Sigmoid colon (tissue), 7 donors: ENCODE results near the gene SPINK5. TPM values are rescaled to one million over a fixed set of nuclear protein-coding genes. Genes with fewer than 3 reads are reported as not detected.

Experiments used
- DNase-seq: peaks from one replicate; pipeline ENCODE4 v3.0.0-alpha.2; 2019
- H3K27ac ChIP-seq, 4 donors: fragments of 200-600 bp; sonication (generic); one replicate each; pipeline ENCODE4 v1.5.1; 2016 to 2019; ENCODE audit warnings: mild to moderate bottlenecking in 1 of 4
- H3K27me3 ChIP-seq, 3 donors: fragments of 200-600 bp; sonication (generic); one replicate each; pipeline ENCODE4 v1.5.1; 2019; ENCODE audit warnings: mild to moderate bottlenecking in 1 of 3
- H3K36me3 ChIP-seq, 4 donors: fragments of 200-600 bp; sonication (generic); one replicate each; pipeline ENCODE4 v1.5.1; 2016 to 2019
- H3K4me1 ChIP-seq, 4 donors: fragments of 200-600 bp; sonication (generic); one replicate each; pipeline ENCODE4 v1.5.1; 2017 to 2019
- H3K4me3 ChIP-seq, 4 donors: fragments of 200-600 bp; sonication (generic); one replicate each; pipeline ENCODE4 v1.5.1; 2017 to 2019; ENCODE audit warnings: mild to moderate bottlenecking in 2 of 4, moderate library complexity in 1 of 4
- H3K9me3 ChIP-seq, 4 donors: fragments of 200-600 bp in 3 of 4; sonication (generic) in 3 of 4; one replicate each; pipeline versions ENCODE4 v1.5.1 to v1.6.1; 2013 to 2019
- EP300 ChIP-seq, 4 donors: sonication (generic); formaldehyde crosslinking; IDR thresholded peaks; one replicate each; pipeline ENCODE4 v1.6.1; 2017; ENCODE audit warnings: antibody characterized with exemption in 4 of 4
- POLR2A ChIP-seq, 2 donors: fragments of 450-650 bp; IDR thresholded peaks; one replicate each; pipeline ENCODE4 v1.6.1; 2016; ENCODE audit warnings: antibody characterized with exemption in 2 of 2, mild to moderate bottlenecking in 2 of 2, moderate library complexity in 2 of 2
- POLR2AphosphoS5 ChIP-seq, 4 donors: sonication (generic); formaldehyde crosslinking; IDR thresholded peaks; one replicate each; pipeline ENCODE4 v1.6.1; 2017; ENCODE audit warnings: antibody characterized with exemption in 4 of 4
- WGBS, 2 donors: extraction: QIAGEN DNeasy Blood & Tissue Kit; methylation state at CpG; one replicate each; pipeline ENCODE4 v1.1.7; 2013; 5-methylcytosine and 5-hydroxymethylcytosine counted together
- intact Hi-C: fragments of 100-400 bp; cut with DNase I; formaldehyde crosslinking; loops from one replicate; pipeline ENCODE4 v1.15.1; 2023
- polyA plus RNA-seq, 3 donors: library from polyadenylated mRNA; stranded (reverse); fragments of 200-250 nt; gene quantifications; one replicate each; pipeline ENCODE4 v1.2.3, GENCODE V29; 2013
- total RNA-seq, 4 donors: library from RNA; depleted of rRNA; stranded (reverse); fragments of >200 nt; gene quantifications; one replicate each; pipeline ENCODE4 v1.1.0, GENCODE V29; 2016
- TF ChIP-seq, protein P1 (sequence below), 4 experiments: fragments of 450-650 bp in 3 of 4; fragments of 200-600 bp in 1 of 4; IDR thresholded peaks; one replicate each; pipeline ENCODE4 v1.5.1; 2016 to 2019; ENCODE audit warnings: antibody characterized with exemption in 4 of 4, mild to moderate bottlenecking in 3 of 4, moderate library complexity in 2 of 4
- donor health status: healthy with polysubstance abuse.
- donor health status: Bipolar disorder and iron deficiency.
- donor health status: healthy.

The SPINK5 gene
- total and polyA plus RNA-seq, 7 donors: 0.28 to 20.0 (median 16.9) TPM; not detected in 2

DNA sequence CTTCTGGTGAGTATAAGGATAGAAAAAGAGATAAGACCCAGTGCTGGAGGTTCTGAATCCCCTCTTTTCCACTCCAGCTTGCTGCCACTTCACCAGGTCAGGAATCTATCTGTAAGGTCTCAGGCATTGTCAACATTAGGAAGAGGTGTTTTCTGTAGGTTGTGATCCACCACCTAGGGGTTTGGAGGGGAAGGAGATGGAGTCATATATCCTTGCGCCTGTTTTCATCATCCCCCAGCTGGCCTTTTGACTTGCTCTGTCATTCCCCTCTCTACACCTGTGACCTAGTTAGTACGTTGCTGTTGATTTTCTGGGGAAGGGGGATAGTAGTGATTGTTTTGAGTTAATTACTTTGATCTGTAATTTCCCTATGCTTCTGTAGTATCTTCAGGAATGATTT lies 20.5 kb downstream of the SPINK5 start:
- DNase-seq: no peak
- intact Hi-C loops: no loop called here
- 81 to 85% methylated on average over 2 of the region's 2 CpGs for WGBS, 2 donors
- TF ChIP-seq POLR2A (IDR thresholded peaks at IDR 0.05) (no peak), POLR2AphosphoS5 (IDR thresholded peaks at IDR 0.05) (no peak), EP300 (IDR thresholded peaks at IDR 0.05) (no peak)
- TF ChIP-seq, protein P1, sequence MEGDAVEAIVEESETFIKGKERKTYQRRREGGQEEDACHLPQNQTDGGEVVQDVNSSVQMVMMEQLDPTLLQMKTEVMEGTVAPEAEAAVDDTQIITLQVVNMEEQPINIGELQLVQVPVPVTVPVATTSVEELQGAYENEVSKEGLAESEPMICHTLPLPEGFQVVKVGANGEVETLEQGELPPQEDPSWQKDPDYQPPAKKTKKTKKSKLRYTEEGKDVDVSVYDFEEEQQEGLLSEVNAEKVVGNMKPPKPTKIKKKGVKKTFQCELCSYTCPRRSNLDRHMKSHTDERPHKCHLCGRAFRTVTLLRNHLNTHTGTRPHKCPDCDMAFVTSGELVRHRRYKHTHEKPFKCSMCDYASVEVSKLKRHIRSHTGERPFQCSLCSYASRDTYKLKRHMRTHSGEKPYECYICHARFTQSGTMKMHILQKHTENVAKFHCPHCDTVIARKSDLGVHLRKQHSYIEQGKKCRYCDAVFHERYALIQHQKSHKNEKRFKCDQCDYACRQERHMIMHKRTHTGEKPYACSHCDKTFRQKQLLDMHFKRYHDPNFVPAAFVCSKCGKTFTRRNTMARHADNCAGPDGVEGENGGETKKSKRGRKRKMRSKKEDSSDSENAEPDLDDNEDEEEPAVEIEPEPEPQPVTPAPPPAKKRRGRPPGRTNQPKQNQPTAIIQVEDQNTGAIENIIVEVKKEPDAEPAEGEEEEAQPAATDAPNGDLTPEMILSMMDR (IDR thresholded peaks at IDR 0.05): no peak
- H3K4me1 ChIP-seq: peaks cover 0 to 25% (median 9%) of the 10 kb centered on the region in 4 donors
- H3K4me3 ChIP-seq: no peak overlapping the region
- H3K36me3 ChIP-seq: no peaks in the 10 kb centered on the region
- H3K27me3 ChIP-seq: no peaks in the 10 kb centered on the region
- no peak overlapping the region for H3K27ac ChIP-seq
- no peaks in the 10 kb centered on the region for H3K9me3 ChIP-seq

DNA sequence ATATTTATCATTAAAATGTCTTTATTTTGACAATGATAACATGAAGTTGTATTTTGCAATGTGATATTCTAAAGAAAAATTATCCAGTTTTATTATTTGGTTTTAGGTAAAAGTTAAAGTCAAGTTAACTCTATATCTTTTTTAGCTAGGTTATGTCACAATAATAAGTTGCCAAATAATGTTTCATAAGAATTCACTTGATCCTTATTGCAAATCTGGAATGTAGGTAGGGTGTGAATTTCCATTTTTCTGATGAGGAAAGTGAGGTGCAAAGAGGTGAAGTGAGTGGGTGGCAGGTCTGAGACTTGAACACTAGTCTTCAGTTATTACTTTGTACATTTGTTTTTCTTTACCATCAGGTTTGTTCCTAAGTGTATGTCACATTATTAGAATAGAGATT lies 21.5 kb downstream of the SPINK5 start:
- intact Hi-C loops: no loop called here
- no peaks in the 10 kb centered on the region for H3K27me3 ChIP-seq
- H3K36me3 ChIP-seq: no peaks in the 10 kb centered on the region
- no peaks in the 10 kb centered on the region for H3K9me3 ChIP-seq
- no peak for DNase-seq
- TF ChIP-seq EP300 (IDR thresholded peaks at IDR 0.05) (no peak), POLR2A (IDR thresholded peaks at IDR 0.05) (no peak), POLR2AphosphoS5 (IDR thresholded peaks at IDR 0.05) (no peak)
- TF ChIP-seq, protein P1 (IDR thresholded peaks at IDR 0.05): no peak
- no peak overlapping the region for H3K27ac ChIP-seq
- H3K4me3 ChIP-seq: no peak overlapping the region
- H3K4me1 ChIP-seq: peaks cover 0 to 29% (median 12%) of the 10 kb centered on the region in 4 donors

DNA sequence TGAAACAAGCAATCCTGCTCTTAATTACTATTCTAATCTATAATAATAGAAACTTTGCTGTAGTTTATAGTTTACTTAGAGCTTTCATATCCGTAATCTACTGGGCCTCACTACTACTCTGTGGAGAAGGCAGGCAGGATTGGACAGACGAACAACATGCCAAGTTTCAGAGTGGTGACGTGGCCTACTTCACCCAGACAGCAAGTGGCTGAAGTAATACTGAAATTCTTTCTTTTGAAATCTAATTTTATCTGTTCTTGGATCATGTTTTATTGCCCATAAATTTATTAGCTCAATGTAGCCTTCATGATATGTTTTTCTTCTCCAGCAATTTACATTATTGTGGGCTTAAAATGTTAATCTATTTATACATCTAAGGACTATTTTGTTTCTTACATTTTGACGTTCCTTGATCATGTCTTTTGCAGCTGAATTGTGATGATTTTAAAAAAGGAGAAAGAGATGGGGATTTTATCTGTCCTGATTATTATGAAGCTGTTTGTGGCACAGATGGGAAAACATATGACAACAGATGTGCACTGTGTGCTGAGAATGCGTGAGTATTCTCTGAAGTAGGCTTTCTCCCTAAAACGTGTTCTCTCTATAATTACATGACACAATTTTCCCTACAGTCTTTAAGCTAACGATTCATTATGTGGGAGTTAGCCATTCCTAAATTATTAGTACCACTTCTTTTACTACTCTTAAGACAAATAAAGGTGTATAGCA lies 22.4 kb downstream of the SPINK5 start:
- WGBS, 2 donors: 71 to 72% methylated on average over 7 of the region's 7 CpGs
- H3K27ac ChIP-seq: peak overlapping the region in 2 of 4 donors; percentile 8 to 42
- TF ChIP-seq EP300 (IDR thresholded peaks at IDR 0.05) (no peak), POLR2AphosphoS5 (IDR thresholded peaks at IDR 0.05) (no peak), POLR2A (IDR thresholded peaks at IDR 0.05) (no peak)
- TF ChIP-seq, protein P1 (IDR thresholded peaks at IDR 0.05): no peak

DNA sequence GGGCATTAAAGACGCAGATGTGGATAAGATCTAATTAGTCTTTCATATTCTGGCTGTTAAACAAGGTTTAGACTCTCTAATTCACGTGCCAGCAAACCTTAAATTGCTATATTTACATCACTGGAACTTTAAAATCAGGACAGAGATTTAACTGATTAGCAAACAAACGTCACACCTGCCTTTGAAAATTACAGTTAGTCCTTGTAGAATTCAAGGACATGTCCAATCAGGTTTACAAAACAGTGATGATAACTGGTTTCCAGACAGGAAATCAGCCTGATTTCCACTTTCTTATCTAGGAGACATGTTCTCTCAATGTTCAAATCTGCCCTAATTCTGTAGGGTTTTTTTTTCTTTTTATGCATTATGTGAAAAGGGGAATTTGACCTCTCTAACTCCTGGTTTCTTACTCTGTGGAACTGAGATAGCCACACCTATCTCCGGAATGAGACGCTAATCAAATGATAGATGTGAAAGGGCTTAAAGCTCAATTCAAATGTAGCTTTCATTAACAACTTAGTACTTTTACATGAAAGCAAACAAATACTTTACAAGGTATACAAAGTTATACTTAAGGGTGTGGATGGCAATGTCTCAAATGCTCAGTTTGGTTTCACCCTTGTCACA lies 26.5 kb downstream of the SPINK5 start:
- TF ChIP-seq POLR2AphosphoS5 (IDR thresholded peaks at IDR 0.05) (no peak), EP300 (IDR thresholded peaks at IDR 0.05) (no peak)
- H3K9me3 ChIP-seq: no peaks in the 10 kb centered on the region
- no peaks in the 10 kb centered on the region for H3K36me3 ChIP-seq
- H3K4me3 ChIP-seq: no peak overlapping the region
- no peak overlapping the region for H3K27ac ChIP-seq
- 12 to 39% methylated on average over 5 of the region's 5 CpGs for WGBS, 2 donors
- H3K27me3 ChIP-seq: no peaks in the 10 kb centered on the region
- no peak for DNase-seq
- peaks cover 0 to 42% (median 33%) of the 10 kb centered on the region in 4 donors for H3K4me1 ChIP-seq
- intact Hi-C loops: no loop called here

More for the DNA sequence above, 22.4 kb downstream of the SPINK5 start:
- Histone ChIP-seq H3K4me1 (peaks cover 0 to 29% (median 13%) of the 10 kb centered on the region in 4 donors), H3K4me3 (no peak overlapping the region), H3K36me3 (no peaks in the 10 kb centered on the region), H3K27me3 (no peaks in the 10 kb centered on the region), H3K9me3 (no peaks in the 10 kb centered on the region)
- no peak for DNase-seq
- intact Hi-C loops: no loop called here

DNA sequence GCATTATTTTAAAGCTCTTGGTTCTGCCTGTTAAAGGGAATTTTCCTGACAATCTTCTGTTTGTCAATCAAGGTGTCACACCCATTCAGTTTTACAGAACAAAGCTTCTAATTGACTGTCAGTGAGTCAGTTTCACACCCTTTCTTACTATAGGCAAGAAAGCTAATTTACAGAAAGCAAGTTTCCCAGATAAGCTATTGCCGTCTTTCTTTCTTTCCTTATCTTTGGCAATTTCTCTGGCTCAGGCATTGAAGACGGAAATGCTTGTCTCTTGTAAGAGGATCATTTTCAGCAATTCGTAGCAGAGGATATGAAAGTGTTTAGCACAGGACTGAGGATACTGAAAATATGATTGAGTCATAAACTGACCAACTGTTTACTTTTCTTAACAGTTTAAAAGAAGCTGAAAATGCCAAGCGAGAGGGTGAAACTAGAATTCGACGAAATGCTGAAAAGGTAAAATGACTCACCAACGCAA lies 27.0 kb downstream of the SPINK5 start:
- Histone ChIP-seq H3K27me3 (no peaks in the 10 kb centered on the region), H3K9me3 (no peaks in the 10 kb centered on the region), H3K4me3 (no peak overlapping the region), H3K4me1 (peaks cover 0 to 42% (median 32%) of the 10 kb centered on the region in 4 donors), H3K36me3 (no peaks in the 10 kb centered on the region), H3K27ac (no peak overlapping the region)
- TF ChIP-seq POLR2A (IDR thresholded peaks at IDR 0.05) (no peak), POLR2AphosphoS5 (IDR thresholded peaks at IDR 0.05) (no peak), EP300 (IDR thresholded peaks at IDR 0.05) (no peak)
- TF ChIP-seq, protein P1 (IDR thresholded peaks at IDR 0.05): no peak
- DNase-seq: no peak
- intact Hi-C loops: no loop called here
- 16 to 61% methylated on average over 7 of the region's 7 CpGs for WGBS, 2 donors
